HFFc6 (cell line): ENCODE data around the gene DNAH14. TPM values are rescaled to one million over a fixed set of nuclear protein-coding genes. Genes with fewer than 3 reads are reported as not detected.
"Not testable (repeated sequence)": the region's sequence is repeated elsewhere in the genome, so short reads cannot be mapped to it uniquely, and the experiment has no call there.

Source experiments
- DNase-seq: peaks from one replicate; pipeline ENCODE4 v3.0.0-alpha.2; 2018
- H3K27ac Mint-ChIP-seq: 2 replicates; pipeline ENCODE4 v1.8.0; 2020; ENCODE audit warnings: mild to moderate bottlenecking, mixed read lengths
- H3K27me3 Mint-ChIP-seq: 2 replicates; pipeline ENCODE4 v1.8.0; 2021; ENCODE audit warnings: mild to moderate bottlenecking, moderate library complexity, mixed read lengths; ENCODE audit not compliant: insufficient read depth
- H3K36me3 Mint-ChIP-seq: 2 replicates; pipeline ENCODE4 v1.8.0; 2021; ENCODE audit warnings: low read depth, mixed read lengths
- H3K4me1 Mint-ChIP-seq: 2 replicates; pipeline ENCODE4 v1.8.0; 2020; ENCODE audit warnings: low read depth, mixed read lengths
- H3K4me3 Mint-ChIP-seq: 2 replicates; pipeline ENCODE4 v1.8.0; 2020; ENCODE audit warnings: mild to moderate bottlenecking, moderate library complexity, mixed read lengths
- H3K9me3 Mint-ChIP-seq: 2 replicates; pipeline ENCODE4 v1.8.0; 2020; ENCODE audit warnings: mild to moderate bottlenecking, mixed read lengths
- CTCF ChIP-seq: fragments of 200-600 bp; sonication (generic); IDR thresholded peaks from 2 replicates; pipeline ENCODE4 v1.5.0; 2021; ENCODE audit warnings: antibody characterized with exemption, mild to moderate bottlenecking
- total RNA-seq, 6 experiments: library from RNA; stranded (reverse); fragmentation: NEBNext Ultra II Directional; extraction: Animal tissue kit (Norgen Biotek cat#: 25700); gene quantifications; 2 replicates in 1 of 6; 3 replicates in 5 of 6; pipeline ENCODE4 v1.2.3, GENCODE V29; 2021

The DNAH14 gene
- total RNA-seq, 6 experiments from 2014 or later: 6.0 to 8.4 (median 6.9) TPM

- Mint-ChIP-seq H3K36me3 (no peaks in the 10 kb centered on the region), H3K4me1 (no peaks in the 10 kb centered on the region), H3K27me3 (peaks cover 14% of the 10 kb centered on the region), H3K27ac (no peak overlapping the region), H3K4me3 (no peak overlapping the region), H3K9me3 (no peaks in the 10 kb centered on the region)
- no peak for TF ChIP-seq CTCF
- DNase-seq: no peak
Observed at GRCh38 chr1:225371366-225372010, 442.0 kb downstream of the DNAH14 start.

- H3K27me3 Mint-ChIP-seq: peaks cover 4% of the 10 kb centered on the region; the same call in 1 of the 2 replicates
- TF ChIP-seq CTCF: no peak
- DNase-seq: no peak
- H3K27ac Mint-ChIP-seq: no peak overlapping the region
- H3K9me3 Mint-ChIP-seq: no peaks in the 10 kb centered on the region
- H3K4me3 Mint-ChIP-seq: no peak overlapping the region
- no peaks in the 10 kb centered on the region for H3K4me1 Mint-ChIP-seq
- H3K36me3 Mint-ChIP-seq: no peaks in the 10 kb centered on the region
Observed at GRCh38 chr1:225373155-225373554, 443.7 kb downstream of the DNAH14 start.

GRCh38 chr1:225374996-225375395, 445.5 kb downstream of the DNAH14 start:
- Mint-ChIP-seq H3K4me3 (no peak overlapping the region), H3K36me3 (no peaks in the 10 kb centered on the region), H3K27me3 (peaks cover 4% of the 10 kb centered on the region; the same call in 1 of the 2 replicates), H3K9me3 (no peaks in the 10 kb centered on the region), H3K27ac (no peak overlapping the region), H3K4me1 (peaks cover 5% of the 10 kb centered on the region)
- no peak for TF ChIP-seq CTCF
- DNase-seq: no peak

GRCh38 chr1:225378880-225379279, 449.4 kb downstream of the DNAH14 start:
- Mint-ChIP-seq H3K27me3 (no peaks in the 10 kb centered on the region), H3K4me3 (no peak overlapping the region), H3K9me3 (no peaks in the 10 kb centered on the region), H3K4me1 (peaks cover 5% of the 10 kb centered on the region), H3K27ac (no peak overlapping the region), H3K36me3 (no peaks in the 10 kb centered on the region)
- no peak for TF ChIP-seq CTCF
- peak; percentile 21 for DNase-seq

GRCh38 chr1:225380691-225381090, 451.2 kb downstream of the DNAH14 start:
- DNase-seq: no peak
- Mint-ChIP-seq H3K4me3 (no peak overlapping the region), H3K27ac (no peak overlapping the region), H3K36me3 (no peaks in the 10 kb centered on the region), H3K9me3 (no peaks in the 10 kb centered on the region), H3K4me1 (peaks cover 5% of the 10 kb centered on the region), H3K27me3 (peaks cover 1% of the 10 kb centered on the region; the same call in 1 of the 2 replicates)
- no peak for TF ChIP-seq CTCF

- H3K4me1 Mint-ChIP-seq, H3K36me3 Mint-ChIP-seq, H3K9me3 Mint-ChIP-seq, H3K27ac Mint-ChIP-seq, DNase-seq, H3K4me3 Mint-ChIP-seq, H3K27me3 Mint-ChIP-seq: not testable (repeated sequence)
Observed at GRCh38 chr1:225386860-225387259, 457.4 kb downstream of the DNAH14 start.
